HUES6 (cell line): ENCODE measurements around the gene CLEC18A.
A peak's percentile ranks its signal among the peaks of the same experiment; 100 is the strongest.

Source experiments
- H3K27ac ChIP-seq: 2 replicates; pipeline ENCODE4 v1.7.0; 2013; ENCODE audit warnings: low read depth, mild to moderate bottlenecking, low read length, inconsistent platforms
- H3K27me3 ChIP-seq: 2 replicates; pipeline ENCODE4 v1.6.1; 2013; ENCODE audit warnings: low read length; ENCODE audit not compliant: control insufficient read depth, insufficient read depth
- H3K36me3 ChIP-seq: 2 replicates; pipeline ENCODE4 v1.6.1; 2013; ENCODE audit warnings: low read length; ENCODE audit not compliant: control insufficient read depth, insufficient read depth
- H3K4me1 ChIP-seq: 2 replicates; pipeline ENCODE4 v1.6.1; 2013; ENCODE audit warnings: low read length; ENCODE audit not compliant: control insufficient read depth, insufficient read depth
- H3K4me3 ChIP-seq: 2 replicates; pipeline ENCODE4 v1.5.1; 2013; ENCODE audit warnings: low read depth, low read length
- H3K9ac ChIP-seq: one replicate; pipeline ENCODE4 v1.6.1; 2013; ENCODE audit warnings: mild to moderate bottlenecking, low read length
- H3K9me3 ChIP-seq: 2 replicates; pipeline ENCODE4 v1.6.1; 2013; ENCODE audit warnings: low read depth, low read length; ENCODE audit not compliant: control insufficient read depth, insufficient read depth

CLEC18A gene

DNA sequence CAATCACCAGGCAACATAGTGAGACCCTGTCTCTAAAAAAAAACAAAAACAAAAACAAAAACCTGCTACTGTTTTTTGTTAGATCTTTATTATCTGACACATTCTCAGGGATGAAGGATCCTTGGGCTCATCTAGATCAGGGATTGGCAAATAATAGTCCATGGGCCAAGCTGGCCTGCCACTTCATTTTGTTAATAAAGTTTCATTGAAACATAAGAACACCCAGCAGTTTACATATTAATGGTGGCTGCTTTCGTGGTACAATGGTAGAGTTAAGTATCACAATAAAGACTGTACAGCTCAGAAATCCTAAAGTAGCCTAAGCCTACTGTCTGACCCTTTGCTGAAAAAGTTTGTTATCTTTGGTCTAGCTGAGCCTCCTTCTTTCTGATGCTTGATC lies 32.9 kb upstream of the CLEC18A start:
- Histone ChIP-seq H3K4me1 (peaks cover 16% of the 10 kb centered on the region), H3K4me3 (no peak overlapping the region), H3K27ac (peak overlapping the region; percentile 54; the same call in 1 of the 2 replicates), H3K36me3 (no peaks in the 10 kb centered on the region), H3K9me3 (no peaks in the 10 kb centered on the region), H3K9ac (peak overlapping the region; percentile 12), H3K27me3 (no peaks in the 10 kb centered on the region)

DNA sequence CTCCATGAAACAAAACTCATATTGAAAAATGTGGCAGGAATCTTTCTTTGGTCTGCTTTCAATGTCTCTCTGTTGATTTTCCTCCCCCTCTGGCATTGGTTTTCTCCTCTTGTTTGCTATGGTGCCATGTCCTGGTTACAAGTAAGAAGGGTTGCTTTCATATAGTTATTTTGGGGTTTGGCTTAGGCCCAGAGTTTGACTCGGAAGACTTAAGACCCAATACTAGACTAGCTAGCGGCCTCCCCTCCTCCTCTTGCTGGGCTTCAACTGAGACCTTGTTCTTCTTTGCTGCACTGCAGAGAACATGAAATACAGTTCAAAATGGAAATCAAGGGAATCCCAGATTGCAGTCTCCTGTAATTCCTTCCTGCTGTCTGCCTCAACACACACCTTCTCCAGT lies 30.0 kb upstream of the CLEC18A start:
- H3K4me3 ChIP-seq: no peak overlapping the region
- H3K4me1 ChIP-seq: peaks cover 27% of the 10 kb centered on the region
- H3K9ac ChIP-seq: no peak overlapping the region
- H3K27ac ChIP-seq: no peak overlapping the region
- H3K36me3 ChIP-seq: peaks cover 2% of the 10 kb centered on the region; the same call in 1 of the 2 replicates
- no peaks in the 10 kb centered on the region for H3K9me3 ChIP-seq
- H3K27me3 ChIP-seq: no peaks in the 10 kb centered on the region

DNA sequence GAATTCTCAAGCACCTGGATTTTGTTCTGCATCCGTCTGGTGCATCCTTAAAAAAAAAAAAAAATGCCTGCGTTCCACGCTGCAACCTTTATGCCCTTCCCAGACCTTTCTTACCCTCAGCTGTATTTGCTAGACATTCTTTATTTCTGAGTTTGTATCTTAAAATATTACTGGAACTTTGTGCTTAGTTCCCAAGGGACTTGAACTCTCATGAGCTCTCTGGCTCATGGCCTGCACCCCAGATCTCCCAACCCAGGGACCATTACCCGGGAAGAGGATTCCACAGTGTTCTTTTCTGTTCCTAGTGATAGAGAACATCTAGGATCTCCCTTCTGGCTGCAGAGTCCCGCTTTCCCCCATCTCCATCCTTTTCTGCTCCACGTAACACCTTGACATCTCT lies 28.9 kb upstream of the CLEC18A start:
- Histone ChIP-seq H3K27me3 (no peaks in the 10 kb centered on the region), H3K9ac (no peak overlapping the region), H3K4me1 (peaks cover 24% of the 10 kb centered on the region), H3K36me3 (peaks cover 3% of the 10 kb centered on the region; the same call in 1 of the 2 replicates), H3K4me3 (no peak overlapping the region), H3K27ac (no peak overlapping the region), H3K9me3 (no peaks in the 10 kb centered on the region)

GRCh38 chr16:69924041-69924775 lies 26.9 kb upstream of the CLEC18A start:
- Histone ChIP-seq H3K9ac (no peak overlapping the region), H3K27me3 (no peaks in the 10 kb centered on the region), H3K9me3 (no peaks in the 10 kb centered on the region), H3K4me1 (peaks cover 15% of the 10 kb centered on the region), H3K36me3 (peaks cover 3% of the 10 kb centered on the region; the same call in 1 of the 2 replicates), H3K4me3 (no peak overlapping the region), H3K27ac (no peak overlapping the region)

- Histone ChIP-seq H3K4me3 (no peak overlapping the region), H3K27ac (0 out of 2 replicates have a peak overlapping the region, but pooled peaks have one; percentile 41), H3K27me3 (no peaks in the 10 kb centered on the region), H3K9me3 (no peaks in the 10 kb centered on the region), H3K36me3 (peaks cover 9% of the 10 kb centered on the region; the same call in 1 of the 2 replicates), H3K4me1 (peaks cover 16% of the 10 kb centered on the region), H3K9ac (no peak overlapping the region)
These were observed 26.4 kb upstream of the CLEC18A start for GRCh38 chr16:69924777-69925191.

GRCh38 chr16:69925311-69925710 lies 25.8 kb upstream of the CLEC18A start:
- peaks cover 10% of the 10 kb centered on the region; the same call in 1 of the 2 replicates for H3K36me3 ChIP-seq
- H3K4me3 ChIP-seq: no peak overlapping the region
- no peak overlapping the region for H3K9ac ChIP-seq
- H3K4me1 ChIP-seq: peaks cover 19% of the 10 kb centered on the region
- H3K27ac ChIP-seq: 0 out of 2 replicates have a peak overlapping the region, but pooled peaks have one; percentile 41
- H3K27me3 ChIP-seq: no peaks in the 10 kb centered on the region
- H3K9me3 ChIP-seq: no peaks in the 10 kb centered on the region

- H3K27me3 ChIP-seq: no peaks in the 10 kb centered on the region
- H3K9me3 ChIP-seq: no peaks in the 10 kb centered on the region
- no peak overlapping the region for H3K9ac ChIP-seq
- H3K27ac ChIP-seq: no peak overlapping the region
- H3K4me1 ChIP-seq: peaks cover 19% of the 10 kb centered on the region
- H3K36me3 ChIP-seq: peaks cover 17% of the 10 kb centered on the region; the same call in 1 of the 2 replicates
- no peak overlapping the region for H3K4me3 ChIP-seq
These were observed 24.9 kb upstream of the CLEC18A start for GRCh38 chr16:69926241-69926640.

DNA sequence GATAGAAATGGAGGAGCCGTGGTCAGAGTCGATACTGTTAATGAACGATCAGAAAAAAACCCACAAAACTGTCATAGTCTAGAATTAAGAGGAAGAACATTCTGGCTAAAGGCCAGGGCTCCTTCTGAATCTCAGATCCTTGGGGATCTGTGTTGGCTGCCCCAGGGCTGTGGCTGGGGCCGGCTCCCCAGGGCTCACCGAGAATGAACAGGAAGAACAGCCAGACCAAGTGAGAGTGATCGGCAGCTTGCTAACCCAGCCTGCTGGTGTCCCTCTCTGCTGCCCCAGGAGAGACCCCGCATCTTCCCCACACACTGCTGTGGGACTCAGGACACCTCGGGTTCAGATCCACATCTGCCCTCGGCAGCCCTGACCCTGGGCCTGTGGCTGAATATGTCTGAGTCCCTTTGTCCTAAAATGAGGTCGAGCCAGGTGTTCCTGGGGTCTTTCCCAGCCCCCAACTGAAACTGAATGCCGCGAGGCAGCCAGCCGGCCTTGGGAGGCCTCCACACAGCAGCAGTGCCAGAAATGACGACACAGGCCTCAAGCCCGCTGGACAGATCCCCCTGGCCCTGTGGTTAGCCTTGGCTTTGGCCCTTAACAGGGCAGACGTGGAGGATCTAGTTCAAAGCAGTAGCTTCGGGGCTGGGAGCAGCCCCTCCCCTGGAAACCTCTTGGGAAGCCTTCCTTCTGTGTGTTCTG lies 23.9 kb upstream of the CLEC18A start:
- peaks cover 19% of the 10 kb centered on the region for H3K4me1 ChIP-seq
- H3K9ac ChIP-seq: no peak overlapping the region

DNA sequence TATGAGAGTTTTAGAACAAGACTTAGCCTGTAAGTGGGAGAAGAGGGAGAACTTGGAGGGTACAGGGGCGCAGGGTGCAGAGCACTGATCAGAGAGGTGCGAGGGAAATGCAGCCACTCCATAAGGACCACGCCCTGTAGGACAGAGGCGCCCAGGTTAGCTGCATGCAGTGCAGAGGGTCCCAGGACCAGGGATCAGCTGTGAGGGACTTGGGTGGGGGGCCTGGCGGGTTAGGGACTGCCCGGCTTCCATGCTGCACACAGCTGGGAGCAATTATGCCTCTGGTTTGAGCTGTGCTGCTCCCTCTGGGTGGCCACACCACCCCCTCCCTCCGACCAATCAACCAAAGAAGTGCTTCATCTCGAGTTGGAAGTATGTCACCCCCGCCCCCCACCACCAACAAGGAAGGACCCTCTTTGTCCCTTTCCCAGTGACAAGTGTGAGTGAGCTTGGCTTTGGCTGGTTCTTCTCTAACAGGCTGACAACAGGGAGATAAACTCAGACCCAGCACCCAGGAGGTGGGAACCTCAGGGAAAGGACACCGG lies 22.2 kb upstream of the CLEC18A start:
- Histone ChIP-seq H3K36me3 (peaks cover 30% of the 10 kb centered on the region; the same call in 1 of the 2 replicates), H3K27me3 (no peaks in the 10 kb centered on the region), H3K4me1 (peaks cover 13% of the 10 kb centered on the region), H3K27ac (no peak overlapping the region), H3K4me3 (no peak overlapping the region), H3K9ac (no peak overlapping the region), H3K9me3 (no peaks in the 10 kb centered on the region)

More for the DNA sequence above, 23.9 kb upstream of the CLEC18A start:
- Histone ChIP-seq H3K4me3 (no peak overlapping the region), H3K27ac (peak overlapping the region; percentile 72), H3K36me3 (peaks cover 25% of the 10 kb centered on the region; the same call in 1 of the 2 replicates), H3K9me3 (no peaks in the 10 kb centered on the region), H3K27me3 (no peaks in the 10 kb centered on the region)

DNA sequence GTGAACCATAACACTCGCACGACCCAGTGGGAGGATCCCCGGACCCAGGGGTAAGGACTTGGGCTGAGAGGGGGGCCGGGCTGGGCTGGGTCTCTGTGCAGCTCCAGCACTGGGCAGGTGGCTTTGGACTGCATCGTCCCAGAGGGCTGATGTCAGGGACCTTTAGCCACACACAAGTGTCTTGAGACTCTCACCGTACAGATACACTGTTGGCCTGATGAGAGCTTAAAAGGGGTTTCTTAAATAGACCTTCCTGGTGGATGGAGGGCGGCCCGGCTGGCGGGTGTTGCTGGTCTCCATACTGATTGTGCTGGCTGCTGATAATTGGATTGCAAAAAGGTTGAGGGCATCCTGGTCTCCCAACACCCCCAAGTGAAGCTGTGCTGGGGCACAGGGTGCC lies 21.7 kb upstream of the CLEC18A start:
- H3K36me3 ChIP-seq: peaks cover 31% of the 10 kb centered on the region; the same call in 1 of the 2 replicates
- H3K9me3 ChIP-seq: no peaks in the 10 kb centered on the region
- H3K9ac ChIP-seq: no peak overlapping the region
- no peaks in the 10 kb centered on the region for H3K27me3 ChIP-seq
- H3K4me1 ChIP-seq: peaks cover 8% of the 10 kb centered on the region; the same call in 1 of the 2 replicates
- H3K4me3 ChIP-seq: no peak overlapping the region
- no peak overlapping the region for H3K27ac ChIP-seq
